Adrenal gland (tissue), 5 donors: ENCODE results near the gene TREH.

ENCODE experiments used
- CTCF ChIP-seq, 6 experiments: fragments of 450-650 bp in 4 of 6; fragments of 200-600 bp in 2 of 6; sonication (generic) in 1 of 6; IDR thresholded peaks; 1 replicate in 5 of 6; 2 replicates in 1 of 6; pipeline versions ENCODE4 v1.5.1 to v1.8.0; 2016 to 2021; ENCODE audit warnings: antibody characterized with exemption in 6 of 6, mild to moderate bottlenecking in 2 of 6, moderate library complexity in 1 of 6
- POLR2A ChIP-seq, 2 donors: fragments of 450-650 bp; IDR thresholded peaks; one replicate each; pipeline ENCODE4 v1.6.1; 2017; ENCODE audit warnings: antibody characterized with exemption in 2 of 2, mild to moderate bottlenecking in 2 of 2, moderate library complexity in 1 of 2
- donor health status: DM: no; HTN: no; CAD: no.

GRCh38 chr11:118689852-118690552 is 10.6 kb upstream of the TREH start:
- TF ChIP-seq POLR2A (IDR thresholded peaks at IDR 0.05) = no peak
- peak; percentile 63 to 96 (median 90) for TF ChIP-seq CTCF (IDR thresholded peaks at IDR 0.05)
